Dedifferentiated amniotic fluid mesenchymal stem cell (primary cell): ENCODE measurements around the gene THNSL1.
"Not testable (repeated sequence)": the region's sequence is repeated elsewhere in the genome, so short reads cannot be mapped to it uniquely, and the experiment has no call there.

ENCODE experiments used
- DNase-seq: peaks from one replicate; pipeline ENCODE4 v3.0.0-alpha.2; 2016; ENCODE audit errors: extremely low spot score

The THNSL1 gene

DNA sequence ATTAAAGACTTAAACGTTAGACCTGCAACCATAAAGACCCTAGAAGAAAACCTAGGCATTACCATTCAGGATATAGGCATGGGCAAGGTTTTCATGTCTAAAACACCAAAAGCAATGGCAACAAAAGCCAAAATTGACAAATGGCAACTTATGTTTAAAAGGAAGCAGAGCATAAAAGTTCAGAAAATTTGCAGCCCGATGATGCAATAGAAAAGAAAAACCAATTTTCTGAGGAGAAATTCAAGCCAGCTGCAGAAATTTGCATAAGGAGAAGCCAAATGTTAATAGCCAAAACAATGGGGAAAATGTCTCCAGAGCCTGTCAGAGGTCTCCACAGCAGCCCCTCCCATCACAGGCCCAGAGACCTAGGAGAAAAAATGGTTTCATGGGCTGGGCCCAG lies 4.8 kb upstream of the THNSL1 start:
- DNase-seq = not testable (repeated sequence)

- DNase-seq = no peak
Observed at GRCh38 chr10:25014579-25014978, 1.8 kb upstream of the THNSL1 start.

GRCh38 chr10:25015828-25016375 lies 510 bp upstream of the THNSL1 start, which contains the start of gene ENKUR:
ENKUR (minus strand) TSS chr10:25016158; CDS start chr10:25015936, 222 bp downstream.
- DNase-seq = peak; percentile 82

- DNase-seq = no peak
Observed at GRCh38 chr10:25017154-25017590, 760 bp downstream of the THNSL1 start.

- DNase-seq = no peak
Observed at GRCh38 chr10:25017661-25018060, 1.2 kb downstream of the THNSL1 start.

DNA sequence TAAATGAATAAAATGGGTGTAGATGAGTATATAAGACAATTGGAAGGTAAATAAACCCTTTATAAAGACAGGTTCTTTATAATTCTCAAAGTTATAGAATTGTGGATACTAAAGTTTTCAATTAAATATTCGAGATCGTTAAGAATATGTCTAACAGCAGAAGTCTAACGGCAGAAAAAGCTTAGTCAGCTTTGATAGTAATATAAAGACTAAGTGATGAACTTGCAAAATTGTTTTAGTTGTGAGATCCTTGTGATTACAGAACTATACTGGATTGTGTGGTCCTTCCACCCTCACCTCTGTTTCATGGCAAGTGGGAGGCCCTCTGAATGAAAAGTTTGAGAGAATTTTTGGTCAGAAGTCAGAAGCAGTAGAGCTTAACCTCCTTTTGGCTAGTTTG lies 2.3 kb downstream of the THNSL1 start:
- no peak for DNase-seq

GRCh38 chr10:25023278-25023677 lies 6.9 kb downstream of the THNSL1 start:
- DNase-seq = no peak

GRCh38 chr10:25024528-25024927 lies 8.1 kb downstream of the THNSL1 start:
- DNase-seq = no peak

DNA sequence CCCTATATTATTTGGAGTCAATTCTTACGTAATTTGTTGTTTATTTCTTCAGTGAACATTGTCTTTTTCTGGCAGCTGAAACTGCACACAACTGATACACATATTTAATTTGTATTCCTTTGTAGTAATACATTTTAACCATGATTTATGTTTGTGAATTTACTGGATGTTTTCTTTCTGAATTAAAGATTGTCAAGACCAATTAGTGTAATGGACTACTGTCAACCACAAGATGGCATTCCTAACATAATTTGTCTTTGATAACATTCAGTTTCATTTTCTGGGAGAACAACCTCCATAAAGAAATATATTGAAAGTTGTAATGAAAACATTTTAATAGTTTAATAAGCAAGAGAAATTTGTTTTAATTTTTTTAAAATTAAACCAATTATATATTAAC lies 10.1 kb downstream of the THNSL1 start:
- no peak for DNase-seq

- DNase-seq = no peak
Observed at GRCh38 chr10:25028711-25029110, 12.3 kb downstream of the THNSL1 start.

- DNase-seq = no peak
Observed at GRCh38 chr10:25029519-25029918, 13.1 kb downstream of the THNSL1 start.

DNA sequence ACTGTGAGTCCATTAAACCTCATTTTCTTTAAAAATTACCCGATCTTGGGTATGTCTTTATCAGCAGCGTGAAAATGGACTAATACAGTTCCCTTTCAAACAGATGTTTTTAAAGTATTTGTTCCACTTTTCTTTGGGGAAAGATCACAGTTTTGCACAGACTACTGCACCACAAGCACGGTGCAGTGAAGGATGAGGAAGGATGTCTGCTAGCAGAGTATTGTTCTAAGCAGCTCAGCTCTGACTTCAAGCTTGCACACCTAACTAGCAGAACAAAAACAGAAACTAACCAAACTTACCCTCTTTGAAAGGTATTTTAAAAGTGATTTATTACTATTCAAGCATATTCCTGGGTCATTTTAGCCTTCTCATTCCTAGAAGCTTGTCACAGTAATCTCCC lies 20.0 kb downstream of the THNSL1 start:
- no peak for DNase-seq

- DNase-seq = no peak
Observed at GRCh38 chr10:25038325-25038724, 21.9 kb downstream of the THNSL1 start.

DNA sequence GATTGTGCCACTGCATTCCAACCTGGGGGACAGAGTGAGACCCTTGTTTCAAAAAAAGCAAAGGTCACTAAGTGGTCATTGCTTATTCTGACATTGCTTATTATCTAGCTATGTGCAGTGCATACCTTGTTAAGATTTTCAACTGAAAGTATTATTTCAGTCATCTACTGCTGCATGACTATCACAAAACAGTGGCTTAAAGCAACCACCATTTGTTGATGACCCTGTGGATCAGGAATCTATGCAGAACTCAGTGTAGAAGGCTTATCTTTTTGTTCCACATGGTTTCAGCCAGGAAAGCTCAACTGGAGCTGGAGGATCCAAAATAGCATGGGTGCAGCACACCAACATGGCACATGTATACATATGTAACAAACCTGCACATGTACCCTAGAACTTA lies 23.1 kb downstream of the THNSL1 start:
- DNase-seq = no peak

DNA sequence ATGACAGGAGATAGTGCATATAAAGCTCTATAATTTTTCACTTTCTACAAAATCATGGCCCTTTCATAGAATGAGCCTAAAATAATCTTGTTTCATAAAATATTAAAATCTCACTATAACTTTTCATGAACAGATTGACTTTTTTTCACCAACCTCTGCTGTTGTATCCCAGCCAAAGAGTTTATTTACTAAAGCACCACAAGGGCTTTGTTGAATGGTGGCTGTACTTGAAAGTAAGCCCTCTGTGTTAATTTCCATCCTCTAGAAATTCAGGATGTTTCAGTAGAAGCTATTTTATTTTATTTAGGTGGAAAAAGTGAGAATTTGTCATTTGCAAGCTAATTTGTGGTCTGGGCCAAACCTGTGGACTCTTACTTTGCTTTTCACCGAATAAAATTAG lies 30.2 kb downstream of the THNSL1 start:
- DNase-seq = no peak

DNA sequence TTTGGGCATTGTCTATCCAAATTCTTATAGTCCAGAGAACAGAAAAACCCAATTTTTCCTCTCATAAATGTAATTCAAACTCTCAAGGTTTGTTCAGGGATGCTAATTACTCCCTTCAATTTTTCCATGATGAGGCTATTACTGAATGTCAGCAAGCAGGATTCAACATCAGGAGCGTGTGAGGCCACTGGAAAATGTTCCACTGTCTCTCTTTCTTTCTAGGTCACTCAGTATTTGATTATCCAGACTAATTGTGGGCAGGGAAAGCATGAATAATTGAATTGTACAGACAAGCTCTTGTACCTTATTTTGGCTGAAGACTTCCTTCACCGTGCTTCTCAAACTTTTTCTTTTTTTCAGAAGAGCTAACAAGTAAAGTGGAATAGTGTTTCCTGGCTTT lies 30.7 kb downstream of the THNSL1 start:
- no peak for DNase-seq

- DNase-seq = no peak
Observed at GRCh38 chr10:25047591-25048301, 31.3 kb downstream of the THNSL1 start.

DNA sequence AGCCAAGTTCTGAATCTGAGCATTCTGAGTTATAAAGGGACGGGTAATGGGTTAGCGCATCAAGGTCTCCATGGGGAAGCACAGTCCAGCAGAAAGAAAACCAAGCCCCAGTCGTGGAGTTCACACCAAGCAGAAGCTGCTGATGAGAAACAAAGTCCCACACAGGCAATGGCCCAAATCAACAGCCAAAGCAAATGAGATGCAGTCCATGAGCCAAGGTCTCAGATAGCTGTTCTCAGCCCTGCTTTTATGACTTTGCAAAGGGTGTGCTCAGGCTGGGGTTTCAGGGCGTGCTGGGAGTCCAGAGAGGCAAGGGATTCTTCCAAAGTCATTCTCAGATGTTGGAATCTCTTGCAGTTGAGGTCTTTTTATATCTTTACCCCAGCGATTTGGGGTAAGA lies 32.0 kb downstream of the THNSL1 start:
- DNase-seq = no peak

DNA sequence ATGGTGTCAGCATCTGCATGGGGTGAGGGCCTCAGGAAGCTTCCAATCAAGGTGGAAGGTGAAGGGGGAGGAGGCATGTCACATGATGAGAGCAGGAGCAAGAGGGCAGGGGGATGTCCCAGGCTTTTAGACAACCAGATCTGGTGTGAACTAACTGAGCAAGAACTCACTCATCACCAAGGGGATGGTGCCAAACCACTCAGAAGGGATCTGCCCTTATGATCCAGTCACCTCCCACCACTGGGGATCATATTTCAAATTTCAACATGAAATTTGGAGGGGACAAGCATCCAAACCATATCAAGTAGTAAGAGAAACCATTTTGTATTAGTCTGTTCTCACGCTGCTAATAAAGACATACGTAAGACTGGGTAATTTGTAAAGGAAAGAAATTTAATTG lies 33.6 kb downstream of the THNSL1 start:
- DNase-seq = no peak

GRCh38 chr10:25050402-25050801 lies 34.0 kb downstream of the THNSL1 start:
- no peak for DNase-seq

DNA sequence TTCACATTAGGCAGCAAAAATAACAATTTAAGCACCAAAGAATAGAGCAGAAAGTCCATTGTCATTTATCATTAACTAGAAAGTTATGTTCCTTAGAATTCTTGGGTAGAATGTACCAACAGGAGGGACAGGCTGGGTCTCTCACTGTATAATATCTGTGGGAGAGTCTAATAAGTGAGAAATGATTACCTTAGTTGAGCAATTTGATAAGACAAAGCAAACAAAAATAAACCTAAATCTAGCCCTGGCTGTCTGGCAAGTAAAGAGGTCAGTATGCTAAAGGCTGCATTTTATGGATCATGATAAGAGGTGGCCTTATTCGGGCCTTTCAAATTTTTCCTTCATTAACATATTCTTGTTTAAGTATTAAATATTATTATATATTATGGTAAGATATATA lies 35.6 kb downstream of the THNSL1 start:
- no peak for DNase-seq

- no peak for DNase-seq
Observed at GRCh38 chr10:25056726-25057125, 40.3 kb downstream of the THNSL1 start.

DNA sequence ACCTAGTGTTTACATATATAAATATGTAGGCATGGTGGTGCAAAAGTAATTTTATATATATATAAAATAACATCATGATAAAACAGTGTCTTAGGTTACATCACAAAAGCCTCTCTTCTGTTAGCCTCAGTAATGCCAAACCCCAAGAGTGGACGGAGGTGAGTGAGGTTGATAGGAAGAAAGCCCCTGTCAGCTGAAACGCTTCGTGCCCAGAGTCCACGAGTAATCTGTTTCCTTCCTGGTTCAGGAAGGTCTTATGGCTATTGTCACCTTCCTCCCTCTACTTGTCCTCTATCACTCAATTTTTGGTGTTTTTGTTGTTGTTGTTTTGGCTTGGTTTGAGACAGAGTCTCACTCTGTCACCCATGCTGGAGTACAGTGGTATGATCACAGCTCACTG lies 41.5 kb downstream of the THNSL1 start:
- no peak for DNase-seq

DNA sequence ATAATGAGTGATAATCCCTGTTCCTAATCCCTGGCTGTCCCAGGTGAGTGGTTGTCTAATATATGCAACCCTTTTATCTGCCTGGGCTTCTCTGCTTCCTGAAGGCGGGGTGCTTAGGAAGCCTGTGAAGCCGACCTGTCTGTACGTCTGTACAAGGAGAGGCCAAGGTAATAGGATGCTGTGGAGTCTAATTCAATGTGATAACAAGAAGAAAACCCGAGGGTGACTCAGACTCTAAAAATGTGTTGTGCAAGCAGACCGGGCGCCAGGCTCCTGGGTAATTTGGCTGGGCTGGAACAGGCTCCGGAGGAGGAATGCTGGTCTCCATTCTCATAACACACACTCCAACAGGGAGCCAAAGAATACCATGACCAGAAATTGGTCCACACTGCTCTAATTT lies 43.6 kb downstream of the THNSL1 start:
- DNase-seq = peak; percentile 55
